ENCODE data around the gene MMP11.

- no peak for TF ChIP-seq EP300 (IDR thresholded peaks at IDR 0.05)
- no peak for TF ChIP-seq POLR2A (IDR thresholded peaks at IDR 0.05)
- no peak for TF ChIP-seq CTCF (IDR thresholded peaks at IDR 0.05)
Observed at GRCh38 chr22:23820748-23821211, 48.1 kb downstream of the MMP11 start.

All from ovary (tissue), 3 donors.